ENCODE results near the gene ESRRB. TPM values are rescaled to one million over a fixed set of nuclear protein-coding genes. Genes with fewer than 3 reads are reported as not detected.

Gene ESRRB
- total RNA-seq, 1 donor from 2014 or later: 0.25 TPM

DNA sequence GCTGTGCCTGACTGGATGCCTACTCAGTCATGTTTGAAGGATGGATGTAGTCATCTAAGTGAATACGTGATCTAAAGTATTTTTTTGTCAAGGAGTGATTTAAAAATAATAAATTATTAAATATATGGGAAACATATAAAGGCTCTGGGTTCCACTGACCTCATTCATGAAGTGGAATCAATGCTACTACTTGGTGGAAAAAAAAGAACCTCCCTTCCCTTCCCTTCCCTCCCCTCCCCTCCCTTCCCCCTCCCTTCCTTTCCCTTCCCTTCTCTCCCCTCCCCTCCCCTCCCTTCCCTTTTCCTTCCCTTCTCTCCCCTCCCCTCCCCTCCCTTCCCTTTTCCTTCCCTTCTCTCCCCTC lies 162.7 kb downstream of the ESRRB start:
- intact Hi-C loops (cut with micrococcal nuclease): no loop called here

DNA sequence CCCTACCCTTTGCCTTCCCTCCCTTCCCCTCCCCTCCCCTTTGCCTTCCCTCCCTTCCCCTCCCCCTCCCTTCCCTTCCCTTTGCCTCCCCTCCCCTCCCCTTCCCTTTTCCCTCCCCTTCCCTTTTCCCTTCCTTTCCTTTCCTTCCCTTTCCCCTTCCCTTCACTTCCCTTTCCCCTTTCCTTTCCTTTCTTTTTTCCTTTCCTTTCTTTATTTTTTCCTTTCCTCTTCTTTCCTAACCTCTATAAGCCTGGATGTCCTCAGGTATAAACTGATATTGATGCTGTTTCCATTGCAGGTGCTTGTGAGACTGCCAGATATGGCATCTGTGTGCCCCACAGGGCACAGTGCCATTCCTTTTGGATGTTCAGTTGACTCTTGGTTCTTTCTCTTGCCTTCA lies 163.2 kb downstream of the ESRRB start:
- intact Hi-C loops (cut with micrococcal nuclease): no loop called here

DNA sequence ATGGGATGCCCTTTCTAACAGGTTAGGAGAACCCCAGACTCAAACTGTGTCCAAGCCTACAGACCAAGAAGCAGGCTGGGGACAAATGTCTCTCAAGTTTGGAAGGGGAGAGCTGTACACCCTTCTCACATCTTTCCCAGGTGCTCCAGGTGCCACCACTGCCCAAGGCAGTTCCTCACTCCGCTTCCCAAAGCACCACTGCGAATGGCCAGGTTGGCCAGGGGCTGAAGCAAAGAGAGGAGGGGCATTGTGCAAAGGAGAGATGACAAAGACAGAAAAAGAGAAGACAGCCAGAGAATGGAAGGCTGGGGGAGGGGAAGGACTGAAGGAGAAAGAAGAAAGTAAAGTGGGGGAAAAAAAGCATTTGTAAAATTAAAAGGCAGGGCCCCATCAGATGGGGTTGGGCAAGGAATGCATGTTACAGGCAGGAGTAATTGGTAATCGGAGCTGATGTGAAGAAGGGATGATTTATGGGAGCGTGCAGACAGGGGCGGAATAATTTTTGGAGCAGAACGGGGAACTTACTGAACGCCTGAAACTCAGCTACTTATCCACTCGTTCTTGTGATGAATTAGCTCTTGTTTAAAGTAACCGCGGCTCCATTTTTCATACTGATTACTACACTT lies 165.8 kb downstream of the ESRRB start:
- intact Hi-C loops (cut with micrococcal nuclease): no loop called here

GRCh38 chr14:76546426-76547221 lies 170.7 kb downstream of the ESRRB start:
- intact Hi-C loops (cut with micrococcal nuclease): no loop called here

DNA sequence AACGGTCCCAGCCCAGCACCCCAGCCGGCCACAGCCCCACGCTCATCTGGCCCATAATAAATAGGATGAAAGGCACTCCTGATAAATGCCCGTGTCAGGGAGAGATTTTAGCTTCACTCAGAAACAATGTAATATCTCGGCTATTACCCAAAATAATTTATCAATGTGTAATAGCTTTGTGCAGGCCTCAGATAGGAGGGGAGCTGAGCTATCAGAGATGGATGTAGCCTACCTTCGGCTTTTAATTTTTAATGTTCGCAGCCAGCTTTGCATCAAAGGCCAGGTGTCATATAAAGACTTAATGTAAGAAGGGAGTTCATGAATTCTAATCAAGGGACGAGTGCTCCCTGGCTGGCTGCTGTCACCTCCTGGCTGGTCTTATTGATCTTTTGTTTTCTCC lies 171.9 kb downstream of the ESRRB start:
- intact Hi-C loops (cut with micrococcal nuclease): no loop called here

- intact Hi-C loops (cut with micrococcal nuclease): no loop called here
Measured at GRCh38 chr14:76550534-76550933, 174.6 kb downstream of the ESRRB start.

- intact Hi-C loops (cut with micrococcal nuclease): no loop called here
Measured at GRCh38 chr14:76551116-76551515, 175.2 kb downstream of the ESRRB start.

Other genes with a start within 250 kb of the ESRRB start
- 49.0 and 51.5 TPM in 2 replicates for gene GPATCH2L, start 224.2 kb upstream of the ESRRB start, total RNA-seq

All from T-helper 2 cell treated with Interferon-gamma antibody and Interleukin-4, amounts not matched to agents 100 ng/mL and 5 ng/mL, for 36 hours (primary cell).